CD4-positive, alpha-beta T cell treated with Interleukin-6 for 4 hours (primary cell): Measurements from ENCODE around the gene NRXN3.

ENCODE experiments used
- DNase-seq: peaks from one replicate; pipeline ENCODE4 v3.0.0-alpha.2; 2020; ENCODE audit warnings: mixed read lengths

The NRXN3 gene

GRCh38 chr14:79881299-79881698, 1711.1 kb downstream of the NRXN3 start:
- no peak for DNase-seq

- DNase-seq = no peak
These were observed 1720.4 kb downstream of the NRXN3 start for GRCh38 chr14:79890527-79890926.

- no peak for DNase-seq
These were observed 1725.8 kb downstream of the NRXN3 start for GRCh38 chr14:79896009-79896408.

GRCh38 chr14:79899610-79900009, 1729.4 kb downstream of the NRXN3 start:
- no peak for DNase-seq

GRCh38 chr14:79904497-79904896, 1734.3 kb downstream of the NRXN3 start:
- DNase-seq = no peak

GRCh38 chr14:79906994-79907393, 1736.8 kb downstream of the NRXN3 start:
- no peak for DNase-seq

- no peak for DNase-seq
These were observed 1739.9 kb downstream of the NRXN3 start for GRCh38 chr14:79910086-79910485.

GRCh38 chr14:79911744-79912143, 1741.6 kb downstream of the NRXN3 start:
- no peak for DNase-seq

GRCh38 chr14:79914595-79914994, 1744.4 kb downstream of the NRXN3 start:
- no peak for DNase-seq

- no peak for DNase-seq
These were observed 1745.2 kb downstream of the NRXN3 start for GRCh38 chr14:79915406-79915805.

- DNase-seq = no peak
These were observed 1746.1 kb downstream of the NRXN3 start for GRCh38 chr14:79916281-79916680.

GRCh38 chr14:79916892-79917291, 1746.7 kb downstream of the NRXN3 start:
- no peak for DNase-seq
